Thoracic aorta (tissue), 2 donors: ENCODE measurements around the gene KIDINS220. TPM values are rescaled to one million over a fixed set of nuclear protein-coding genes. Genes with fewer than 3 reads are reported as not detected.

ENCODE experiments used
- ATAC-seq: fragments of 150-250 bp; one replicate; pipeline ENCODE4 v1.8.0; 2017; ENCODE audit warnings: low read depth; ENCODE audit not compliant: insufficient number of reproducible peaks, low FRiP score
- DNase-seq: peaks from one replicate; pipeline ENCODE4 v3.0.0-alpha.2; 2020; ENCODE audit warnings: low spot score
- H3K27ac ChIP-seq, 2 donors: fragments of 200-600 bp; sonication (generic); 1 replicate in 1 of 2; 2 replicates in 1 of 2; pipeline ENCODE4 v1.5.1; 2016; ENCODE audit warnings: mild to moderate bottlenecking in 2 of 2, moderate library complexity in 2 of 2
- H3K27me3 ChIP-seq: fragments of 200-600 bp; sonication (generic); replicated peaks from 2 replicates; pipeline ENCODE4 v1.6.0; 2016; ENCODE audit warnings: mild to moderate bottlenecking; ENCODE audit not compliant: insufficient read depth
- H3K36me3 ChIP-seq: fragments of 200-600 bp; sonication (generic); one replicate; pipeline ENCODE4 v1.5.1; 2016
- H3K4me1 ChIP-seq, 2 donors: fragments of 200-600 bp; sonication (generic); 1 replicate in 1 of 2; 2 replicates in 1 of 2; pipeline versions ENCODE4 v1.5.1 to v1.6.0; 2016; ENCODE audit warnings: low read depth in 2 of 2, mild to moderate bottlenecking in 1 of 2; ENCODE audit not compliant: control insufficient read depth in 1 of 2
- H3K4me3 ChIP-seq: fragments of 200-600 bp; sonication (generic); 2 replicates; pipeline ENCODE4 v1.5.1; 2016; ENCODE audit warnings: mild to moderate bottlenecking
- H3K9me3 ChIP-seq: fragments of 200-600 bp; sonication (generic); 2 replicates; pipeline ENCODE4 v1.5.1; 2016
- total RNA-seq, 2 donors: library from RNA; depleted of rRNA; stranded (reverse); fragments of >200 nt; gene quantifications; one replicate each; pipeline versions ENCODE4 v1.1.0 to v1.2.3, GENCODE V29; 2016
- TF ChIP-seq, protein P1 (sequence below): fragments of 200-600 bp; sonication (generic); IDR thresholded peaks from one replicate; pipeline ENCODE4 v1.5.1; 2019; ENCODE audit warnings: antibody characterized with exemption

KIDINS220 gene
- total RNA-seq, 2 donors from 2014 or later, result 107 to 113 TPM

DNA sequence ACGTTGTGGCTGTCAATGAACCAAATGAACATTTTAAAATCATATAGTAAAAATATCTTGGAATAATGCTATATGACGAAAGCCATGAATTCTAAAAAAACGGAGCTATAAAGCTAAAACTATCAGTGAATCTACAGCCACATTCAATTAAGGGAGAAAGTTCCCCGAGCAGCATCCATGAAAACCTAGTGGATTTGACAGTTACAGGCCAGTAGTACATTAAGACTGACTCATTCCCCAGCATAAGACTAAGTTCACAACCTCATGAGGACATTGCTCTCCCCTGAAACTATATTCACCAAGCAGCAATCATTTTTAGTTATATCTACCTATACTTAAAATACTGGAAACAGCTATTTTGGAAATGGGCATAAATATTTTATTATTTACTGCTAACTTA lies 36.6 kb downstream of the KIDINS220 start:
- Histone ChIP-seq H3K27me3 (no peaks in the 10 kb centered on the region), H3K9me3 (no peaks in the 10 kb centered on the region), H3K36me3 (peaks cover 30% of the 10 kb centered on the region), H3K27ac (no peak overlapping the region), H3K4me1 (peaks cover 5 to 7% of the 10 kb centered on the region in 2 donors), H3K4me3 (no peak overlapping the region)
- no peak for ATAC-seq
- TF ChIP-seq, protein P1, sequence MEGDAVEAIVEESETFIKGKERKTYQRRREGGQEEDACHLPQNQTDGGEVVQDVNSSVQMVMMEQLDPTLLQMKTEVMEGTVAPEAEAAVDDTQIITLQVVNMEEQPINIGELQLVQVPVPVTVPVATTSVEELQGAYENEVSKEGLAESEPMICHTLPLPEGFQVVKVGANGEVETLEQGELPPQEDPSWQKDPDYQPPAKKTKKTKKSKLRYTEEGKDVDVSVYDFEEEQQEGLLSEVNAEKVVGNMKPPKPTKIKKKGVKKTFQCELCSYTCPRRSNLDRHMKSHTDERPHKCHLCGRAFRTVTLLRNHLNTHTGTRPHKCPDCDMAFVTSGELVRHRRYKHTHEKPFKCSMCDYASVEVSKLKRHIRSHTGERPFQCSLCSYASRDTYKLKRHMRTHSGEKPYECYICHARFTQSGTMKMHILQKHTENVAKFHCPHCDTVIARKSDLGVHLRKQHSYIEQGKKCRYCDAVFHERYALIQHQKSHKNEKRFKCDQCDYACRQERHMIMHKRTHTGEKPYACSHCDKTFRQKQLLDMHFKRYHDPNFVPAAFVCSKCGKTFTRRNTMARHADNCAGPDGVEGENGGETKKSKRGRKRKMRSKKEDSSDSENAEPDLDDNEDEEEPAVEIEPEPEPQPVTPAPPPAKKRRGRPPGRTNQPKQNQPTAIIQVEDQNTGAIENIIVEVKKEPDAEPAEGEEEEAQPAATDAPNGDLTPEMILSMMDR, result no peak
- DNase-seq, result no peak

DNA sequence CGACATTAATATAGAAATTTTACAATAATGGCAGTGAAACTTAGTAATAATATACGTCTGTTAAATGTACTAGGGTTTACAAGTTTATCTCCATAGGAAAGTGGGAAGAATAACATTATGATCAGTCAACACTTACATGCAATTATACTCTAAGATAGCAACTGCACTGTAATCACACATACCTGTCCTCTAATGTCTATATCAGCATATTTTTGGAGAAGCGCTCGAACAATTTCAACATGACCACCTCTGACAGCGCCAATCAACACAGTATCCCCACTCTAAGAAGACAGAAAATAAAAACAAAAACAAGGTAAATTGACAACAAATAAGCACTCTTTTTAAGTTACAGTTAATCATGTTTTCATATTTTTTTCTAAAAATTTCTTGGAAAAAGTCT lies 37.2 kb downstream of the KIDINS220 start:
- DNase-seq (no peak), ATAC-seq (no peak)
- no peak overlapping the region for H3K4me3 ChIP-seq
- no peaks in the 10 kb centered on the region for H3K9me3 ChIP-seq
- TF ChIP-seq, protein P1, result no peak
- H3K36me3 ChIP-seq, result peaks cover 32% of the 10 kb centered on the region
- no peak overlapping the region for H3K27ac ChIP-seq
- H3K27me3 ChIP-seq, result no peaks in the 10 kb centered on the region
- H3K4me1 ChIP-seq, result peaks cover 5 to 7% of the 10 kb centered on the region in 2 donors

DNA sequence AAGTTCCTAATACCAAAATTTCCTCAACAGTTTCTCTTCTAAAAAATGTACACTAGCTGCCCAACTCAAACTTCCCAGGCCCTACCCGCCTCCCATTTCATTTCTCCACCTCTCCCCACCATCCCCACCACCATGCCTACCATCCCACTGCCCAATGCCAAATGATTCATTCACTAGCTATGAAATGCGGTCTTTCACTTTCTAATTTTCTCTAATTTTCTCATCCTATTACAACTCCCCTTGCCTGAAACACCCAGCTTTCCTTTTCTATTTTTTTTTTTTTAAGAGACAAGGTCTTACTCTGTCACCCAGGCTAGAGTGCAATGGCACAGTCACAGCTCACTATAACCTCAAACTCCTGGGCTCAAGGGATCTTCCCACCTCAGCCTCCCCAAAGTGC lies 38.4 kb downstream of the KIDINS220 start:
- no peaks in the 10 kb centered on the region for H3K9me3 ChIP-seq
- H3K36me3 ChIP-seq, result peaks cover 27% of the 10 kb centered on the region
- H3K4me3 ChIP-seq, result no peak overlapping the region
- H3K4me1 ChIP-seq, result peaks cover 2 to 4% of the 10 kb centered on the region in 2 donors
- TF ChIP-seq, protein P1, result no peak
- DNase-seq, result no peak
- ATAC-seq, result no peak
- no peaks in the 10 kb centered on the region for H3K27me3 ChIP-seq
- H3K27ac ChIP-seq, result no peak overlapping the region

DNA sequence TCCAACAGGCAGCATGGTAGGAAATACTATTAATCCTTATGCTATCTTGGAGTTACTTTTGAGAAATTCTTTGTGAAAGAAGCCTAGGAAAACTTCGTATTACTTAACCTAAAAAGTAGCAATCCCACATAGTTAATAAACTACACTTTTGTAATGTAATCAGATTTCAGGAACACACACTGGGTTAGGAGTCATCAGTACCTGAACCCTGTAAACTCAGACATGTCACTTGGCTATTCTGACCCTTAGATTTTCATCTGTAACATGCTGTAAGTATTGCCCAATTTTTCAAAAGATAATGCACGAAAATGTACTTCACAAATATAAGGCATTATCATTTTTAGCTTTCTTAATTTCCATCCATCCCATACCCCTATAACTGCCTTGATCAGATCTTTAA lies 39.0 kb downstream of the KIDINS220 start:
- Histone ChIP-seq H3K27ac (no peak overlapping the region), H3K4me1 (no peaks in the 10 kb centered on the region), H3K27me3 (no peaks in the 10 kb centered on the region), H3K9me3 (no peaks in the 10 kb centered on the region), H3K36me3 (peaks cover 27% of the 10 kb centered on the region), H3K4me3 (no peak overlapping the region)
- TF ChIP-seq, protein P1, result no peak
- no peak for DNase-seq
- no peak for ATAC-seq

DNA sequence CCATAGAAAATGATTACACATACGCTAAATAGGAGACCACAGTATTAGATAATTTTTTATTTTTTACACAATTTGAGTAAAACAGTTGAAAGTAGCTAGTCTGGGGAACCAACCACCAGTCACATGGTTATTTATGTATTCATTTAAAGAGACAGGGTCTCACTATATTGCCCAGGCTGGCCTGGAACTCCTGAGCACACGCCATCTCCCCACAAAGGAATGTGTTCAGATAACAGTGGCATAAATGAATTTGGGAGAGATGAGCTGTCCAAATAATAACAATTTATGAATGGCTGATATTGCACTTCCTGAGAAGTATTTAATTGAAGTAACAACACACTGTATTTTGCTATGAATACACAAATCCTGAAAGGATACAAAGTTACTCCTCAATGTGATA lies 39.7 kb downstream of the KIDINS220 start:
- Histone ChIP-seq H3K27ac (no peak overlapping the region), H3K27me3 (no peaks in the 10 kb centered on the region), H3K36me3 (peaks cover 31% of the 10 kb centered on the region), H3K9me3 (no peaks in the 10 kb centered on the region), H3K4me3 (no peak overlapping the region), H3K4me1 (no peaks in the 10 kb centered on the region)
- TF ChIP-seq, protein P1, result no peak
- no peak for ATAC-seq
- no peak for DNase-seq
